HK-2 (cell line): ENCODE measurements around the gene RERG.

Experiments
- DNase-seq: peaks from one replicate; pipeline ENCODE4 v3.0.0-alpha.2; 2018; ENCODE audit not compliant: unreplicated experiment

Gene RERG

GRCh38 chr12:15186597-15186996 lies 34.6 kb downstream of the RERG start:
- DNase-seq = no peak

DNA sequence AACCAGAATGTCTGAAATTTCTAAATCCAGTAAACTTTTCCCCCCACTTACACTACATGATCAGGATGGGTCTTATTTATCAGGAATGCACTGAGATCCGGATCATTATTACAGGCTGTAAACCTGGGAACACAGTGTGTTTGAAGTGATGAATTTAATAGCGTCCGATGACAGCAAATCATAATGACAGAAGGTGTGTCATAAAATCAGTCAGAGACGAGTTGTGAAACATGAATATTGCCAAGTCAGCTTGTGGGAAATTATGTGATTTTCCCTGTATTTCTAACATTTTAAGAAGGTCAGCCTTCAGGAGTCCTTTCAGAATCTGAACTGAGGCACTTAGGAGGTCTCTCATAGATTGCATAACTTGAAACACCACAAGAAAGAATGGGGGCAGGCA lies 36.7 kb downstream of the RERG start:
- DNase-seq = no peak

GRCh38 chr12:15183821-15184220 lies 37.4 kb downstream of the RERG start:
- DNase-seq = no peak

- DNase-seq = no peak
These were observed 40.1 kb downstream of the RERG start for GRCh38 chr12:15181017-15181683.

DNA sequence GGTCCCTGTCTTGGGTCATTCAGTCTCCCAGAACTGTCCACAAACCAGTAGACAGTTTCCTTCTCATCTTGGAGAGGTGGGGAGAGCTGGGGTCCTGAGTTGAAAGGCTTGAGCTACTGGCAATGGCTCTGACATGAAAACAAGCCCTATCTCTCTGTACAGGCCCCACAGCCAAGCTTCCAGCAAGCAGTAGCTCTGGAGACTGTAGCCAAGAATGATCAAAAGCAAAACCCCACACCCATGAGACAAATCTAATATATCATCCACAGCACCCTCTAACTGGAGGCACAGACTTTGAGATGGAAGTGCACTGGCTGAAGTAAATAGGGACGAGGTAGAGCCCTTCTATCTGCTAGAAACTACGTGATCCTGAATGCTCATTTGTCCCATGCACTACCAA lies 40.9 kb downstream of the RERG start:
- no peak for DNase-seq

GRCh38 chr12:15179672-15180071 lies 41.5 kb downstream of the RERG start:
- no peak for DNase-seq

DNA sequence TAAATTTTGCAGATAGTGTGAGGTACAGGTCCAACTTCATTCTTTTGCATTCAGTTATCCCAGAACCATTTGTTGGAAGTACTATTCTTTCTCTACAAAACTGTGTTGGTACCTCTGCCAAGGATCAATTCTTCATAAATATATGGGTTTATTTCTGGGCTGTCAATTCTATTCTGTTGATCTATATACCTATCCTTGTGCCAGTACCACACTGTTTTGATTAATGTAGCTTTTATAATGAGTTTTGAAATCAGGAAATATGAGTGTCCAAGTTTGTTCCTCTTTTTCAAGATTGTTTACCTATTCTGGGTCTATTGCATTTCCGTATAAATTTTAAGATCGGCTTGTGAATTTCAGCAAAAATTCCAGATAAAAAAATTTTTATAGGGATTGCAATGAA lies 48.1 kb downstream of the RERG start:
- DNase-seq = no peak

DNA sequence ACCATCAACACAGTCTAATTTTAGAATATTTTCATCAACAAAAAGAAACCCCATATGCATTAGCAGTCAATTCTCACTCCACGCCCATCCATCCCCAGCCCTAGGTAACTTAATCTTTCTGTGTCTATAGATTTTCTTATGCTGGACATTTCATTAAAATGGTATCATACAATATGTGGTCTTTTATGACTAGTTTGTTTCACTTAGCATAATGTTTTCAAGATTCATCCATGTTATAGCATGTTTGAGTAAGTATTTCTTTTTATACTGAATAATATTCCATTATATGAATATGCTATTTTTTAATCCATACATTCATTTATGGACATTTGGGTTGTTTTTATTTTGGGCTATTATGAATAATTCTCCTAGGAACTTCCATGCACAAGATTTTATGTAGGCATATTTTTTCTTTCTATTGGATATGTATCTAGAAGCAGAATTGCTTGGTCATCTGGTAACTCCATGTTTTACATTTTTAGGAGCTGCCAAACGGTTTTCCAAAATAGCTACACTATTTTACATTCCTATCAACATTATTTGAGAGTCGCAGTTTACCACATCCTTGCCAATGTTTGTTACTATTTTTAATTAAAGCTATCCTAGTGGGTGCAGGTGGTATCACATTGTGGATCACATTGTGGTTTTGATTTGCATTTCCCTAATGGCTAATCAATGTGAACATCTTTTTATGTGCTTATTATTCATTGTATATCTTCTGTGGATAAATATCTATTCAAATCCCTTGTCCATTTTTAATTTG lies 49.0 kb downstream of the RERG start:
- DNase-seq = no peak

DNA sequence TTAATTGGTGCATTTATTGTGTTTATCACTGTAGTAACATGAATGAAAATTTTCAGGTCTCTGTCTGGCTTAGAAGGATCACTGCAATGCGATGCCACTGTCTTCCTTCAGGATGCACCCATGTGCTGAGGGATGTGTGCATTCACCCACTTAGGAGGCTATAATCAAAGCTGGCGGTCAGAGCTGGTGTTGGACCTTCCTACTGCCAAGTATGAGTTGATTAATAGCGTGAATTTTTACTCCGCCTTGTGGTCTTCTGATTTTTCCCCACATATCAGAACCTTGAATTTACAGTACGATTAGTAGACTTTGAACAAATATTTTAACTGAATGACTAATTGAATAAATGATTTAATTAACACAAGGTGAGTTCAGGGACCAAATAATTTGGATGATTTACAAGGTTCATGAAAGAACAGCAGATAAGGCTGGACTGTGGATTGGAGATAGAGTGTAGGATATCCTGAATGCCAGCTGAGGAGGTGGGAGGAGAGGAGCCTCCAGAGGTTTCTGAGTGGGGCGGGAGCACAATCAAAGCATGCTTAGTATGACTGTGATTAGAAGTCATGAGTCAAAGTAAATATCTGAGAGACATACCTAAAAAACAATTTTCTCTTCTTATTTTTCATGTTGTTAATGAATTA lies 50.1 kb downstream of the RERG start:
- no peak for DNase-seq

- DNase-seq = no peak
These were observed 53.1 kb downstream of the RERG start for GRCh38 chr12:15168026-15168678.

DNA sequence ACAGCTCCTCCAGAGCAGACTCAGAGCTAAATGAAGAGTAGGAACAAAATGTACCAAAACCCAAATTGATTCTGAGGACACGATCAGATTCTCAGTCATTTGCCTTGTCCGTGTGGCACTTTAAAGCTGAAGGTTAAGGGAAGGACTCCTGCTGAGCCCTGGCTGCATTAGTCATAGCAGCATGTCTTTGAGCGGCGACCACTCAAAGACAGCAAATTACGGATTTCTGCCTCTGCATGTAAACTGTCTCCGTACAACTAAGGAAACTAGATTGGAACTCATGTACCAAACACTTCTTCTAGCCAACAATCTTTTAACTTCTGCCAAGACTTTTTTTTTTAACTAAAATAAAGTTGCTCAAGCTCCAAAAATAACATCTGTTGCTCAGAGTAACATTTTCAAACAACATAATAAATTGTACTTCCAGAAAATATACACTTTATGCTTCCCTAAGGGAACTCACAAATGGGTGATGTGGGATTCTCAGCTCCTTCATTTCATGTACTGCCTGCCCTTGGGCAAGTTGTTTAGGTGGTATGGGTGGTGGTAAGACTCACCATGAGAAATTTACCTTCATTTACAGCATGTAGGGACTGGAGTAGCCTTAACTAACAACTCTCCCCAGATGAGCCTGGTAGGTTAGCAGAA lies 56.1 kb downstream of the RERG start:
- DNase-seq = no peak

GRCh38 chr12:15163030-15163976 lies 57.9 kb downstream of the RERG start:
- DNase-seq = no peak

DNA sequence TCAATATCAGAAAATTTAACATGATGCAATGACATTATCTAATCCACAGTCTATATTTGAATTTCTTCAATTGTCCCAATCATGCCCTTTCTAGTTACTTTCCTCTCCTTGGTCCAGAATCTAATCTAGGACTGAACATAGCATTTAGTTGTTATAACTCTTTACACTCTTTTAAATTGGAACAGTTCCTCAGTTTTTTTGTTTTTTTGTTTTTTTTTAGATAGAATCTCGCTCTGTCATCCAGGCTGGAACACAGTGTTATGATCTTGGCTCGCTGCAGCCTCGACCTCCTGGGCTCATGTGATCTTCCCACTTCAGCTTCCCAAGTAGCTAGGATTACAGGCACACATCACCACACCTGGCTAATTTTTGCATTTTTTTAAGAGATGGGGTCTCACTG lies 63.1 kb downstream of the RERG start:
- DNase-seq = no peak

GRCh38 chr12:15157269-15157671 lies 63.9 kb downstream of the RERG start:
- no peak for DNase-seq

- no peak for DNase-seq
These were observed 65.9 kb downstream of the RERG start for GRCh38 chr12:15155271-15155670.

DNA sequence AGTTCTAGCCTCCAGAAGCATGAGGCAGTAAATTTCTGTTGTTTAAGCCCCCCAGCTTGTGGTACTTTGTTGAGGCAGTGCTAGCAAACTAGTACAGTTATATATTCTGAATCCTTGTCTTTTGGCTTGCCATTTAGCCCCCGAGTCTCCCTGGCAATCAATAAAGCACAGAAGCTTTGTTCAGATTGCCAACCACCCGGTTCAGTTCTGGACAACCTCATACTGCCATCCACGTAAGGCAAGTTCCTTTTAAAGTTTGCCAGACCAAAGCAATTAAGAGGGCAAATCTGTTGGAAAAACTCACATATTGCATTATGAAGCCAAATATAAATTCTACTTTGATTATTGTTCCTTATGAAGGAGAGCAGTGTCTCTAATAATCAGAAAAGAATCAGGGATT lies 67.1 kb downstream of the RERG start:
- DNase-seq = no peak

DNA sequence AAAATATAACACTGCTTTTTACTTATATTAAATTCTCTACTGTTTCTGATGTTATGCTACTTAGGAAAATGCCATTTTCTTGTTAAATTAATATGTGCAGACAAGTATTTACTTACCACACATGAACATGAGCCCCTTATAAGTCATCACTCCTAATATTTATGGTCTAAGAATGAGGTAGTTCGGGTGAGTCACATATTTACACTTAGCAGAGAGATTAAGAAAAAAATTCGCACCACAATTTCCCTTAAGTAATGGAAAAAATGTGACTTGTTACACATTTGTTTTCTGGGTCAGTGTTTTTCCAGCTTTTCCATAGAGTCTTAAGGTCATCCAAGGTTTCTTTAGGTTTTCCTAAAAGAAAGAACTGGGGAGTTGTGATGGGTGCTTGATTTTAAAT lies 68.3 kb downstream of the RERG start:
- no peak for DNase-seq

- DNase-seq = no peak
These were observed 68.8 kb downstream of the RERG start for GRCh38 chr12:15152456-15152855.

- DNase-seq = no peak
These were observed 69.8 kb downstream of the RERG start for GRCh38 chr12:15151161-15152091.

GRCh38 chr12:15146585-15146984 lies 74.6 kb downstream of the RERG start:
- DNase-seq = no peak
